IMR-90 (cell line): Measurements from ENCODE around the gene APOL2. TPM values are rescaled to one million over a fixed set of nuclear protein-coding genes. Genes with fewer than 3 reads are reported as not detected.

Experiments used
- ATAC-seq: fragments of 200-7000 bp; cut with Tn5 transposase; 2 replicates; pipeline ENCODE4 v1.9.1; 2020; ENCODE audit warnings: low read depth, mild to moderate bottlenecking, moderate library complexity
- BruUV-seq: library from RNA; stranded (reverse); fragments of 400-500 nt; replicated peaks from 2 replicates; lab custom pipeline; 2021; lab: Mats Ljungman, UMichigan
- CTCF ChIA-PET: fragments of 300-600 bp; formaldehyde crosslinking; extraction: SDS; loops from one replicate; lab custom pipeline; 2021; ENCODE audit warnings: antibody characterized with exemption; lab: Yijun Ruan, JAX
- POLR2A ChIA-PET: fragments of 300-600 bp; sonication (Branson Sonifier 250); formaldehyde crosslinking; loops from one replicate; lab custom pipeline; 2022; ENCODE audit warnings: antibody characterized with exemption; ENCODE audit not compliant: unreplicated experiment; lab: Charles Lee
- DNase-seq: peaks from one replicate; pipeline ENCODE4 v3.0.0; 2013
- H2AFZ ChIP-seq: replicated peaks from 2 replicates; pipeline ENCODE3; 2013; ENCODE audit warnings: low read length, mild to moderate bottlenecking; ENCODE audit not compliant: poor library complexity
- H2AK5ac ChIP-seq: 2 replicates; pipeline ENCODE4 v1.6.1; 2013; ENCODE audit warnings: low read depth, low read length, inconsistent platforms
- H2AK9ac ChIP-seq: replicated peaks from 2 replicates; pipeline ENCODE3; 2013; ENCODE audit warnings: mild to moderate bottlenecking, low read depth, low read length, moderate library complexity; ENCODE audit not compliant: poor library complexity
- H2BK120ac ChIP-seq: 2 replicates; pipeline ENCODE4 v1.6.1; 2013; ENCODE audit warnings: low read depth, low read length, inconsistent platforms
- H2BK15ac ChIP-seq: 3 replicates; pipeline ENCODE4 v1.6.1; 2013; ENCODE audit warnings: low read depth, low read length, inconsistent platforms
- H2BK20ac ChIP-seq: 2 replicates; pipeline ENCODE4 v1.6.1; 2013; ENCODE audit warnings: low read depth, mild to moderate bottlenecking, inconsistent platforms, low read length, moderate library complexity
- H2BK5ac ChIP-seq: 2 replicates; pipeline ENCODE4 v1.6.1; 2013; ENCODE audit warnings: mild to moderate bottlenecking, low read depth, low read length, inconsistent platforms; ENCODE audit not compliant: poor library complexity, severe bottlenecking
- H3K14ac ChIP-seq: replicated peaks from 2 replicates; pipeline ENCODE4 v1.6.1; 2013; ENCODE audit warnings: low read depth, low read length, inconsistent platforms
- H3K18ac ChIP-seq: 2 replicates; pipeline ENCODE4 v1.6.1; 2013; ENCODE audit warnings: low read depth, low read length, control low read depth
- H3K23ac ChIP-seq: 2 replicates; pipeline ENCODE4 v1.6.1; 2013; ENCODE audit warnings: low read depth, low read length, inconsistent platforms
- H3K27ac ChIP-seq: 2 replicates; pipeline ENCODE4 v1.5.1; 2013; ENCODE audit warnings: mild to moderate bottlenecking, control low read depth, low read length; ENCODE audit not compliant: insufficient read depth
- H3K27me3 ChIP-seq: 2 replicates; pipeline ENCODE4 v1.6.1; 2013; ENCODE audit warnings: low read length; ENCODE audit not compliant: control insufficient read depth, insufficient read depth
- H3K36me3 ChIP-seq: 2 replicates; pipeline ENCODE4 v1.6.1; 2013; ENCODE audit warnings: low read length, mixed read lengths; ENCODE audit not compliant: control insufficient read depth, insufficient read depth
- H3K4ac ChIP-seq: 2 replicates; pipeline ENCODE4 v1.6.1; 2013; ENCODE audit warnings: low read depth, low read length, inconsistent platforms
- H3K4me1 ChIP-seq: 2 replicates; pipeline ENCODE4 v1.6.1; 2013; ENCODE audit warnings: low read length, mixed read lengths; ENCODE audit not compliant: control insufficient read depth, insufficient read depth
- H3K4me2 ChIP-seq: 2 replicates; pipeline ENCODE4 v1.6.1; 2013; ENCODE audit warnings: low read depth, mild to moderate bottlenecking, control low read depth, low read length, moderate library complexity
- H3K4me3 ChIP-seq: 2 replicates; pipeline ENCODE4 v1.5.1; 2013; ENCODE audit warnings: low read depth, mild to moderate bottlenecking, control low read depth, low read length, moderate library complexity; ENCODE audit not compliant: insufficient read depth
- H3K56ac ChIP-seq: 2 replicates; pipeline ENCODE4 v1.6.1; 2013; ENCODE audit warnings: low read length, inconsistent platforms; ENCODE audit not compliant: insufficient read depth; ENCODE audit errors: extremely low read depth
- H3K79me1 ChIP-seq, 2 experiments: 2 replicates each; pipeline ENCODE4 v1.6.1; 2013; ENCODE audit warnings: low read length in 2 of 2, inconsistent platforms in 1 of 2, low read depth in 1 of 2
- H3K9ac ChIP-seq: 2 replicates; pipeline ENCODE4 v1.6.1; 2013; ENCODE audit warnings: low read depth, low read length, control low read depth
- H3K9me1 ChIP-seq: 2 replicates; pipeline ENCODE4 v1.6.1; 2013; ENCODE audit warnings: low read length, inconsistent platforms; ENCODE audit not compliant: insufficient read depth
- H3K9me3 ChIP-seq: 2 replicates; pipeline ENCODE4 v1.6.1; 2013; ENCODE audit warnings: low read length; ENCODE audit not compliant: control insufficient read depth, insufficient read depth
- H4K20me1 ChIP-seq: 2 replicates; pipeline ENCODE4 v1.6.1; 2013; ENCODE audit warnings: low read length, inconsistent platforms; ENCODE audit not compliant: insufficient read depth
- H4K5ac ChIP-seq: 2 replicates; pipeline ENCODE4 v1.6.1; 2013; ENCODE audit warnings: mild to moderate bottlenecking, low read depth, low read length, control low read depth
- H4K8ac ChIP-seq, 2 experiments: 2 replicates each; pipeline ENCODE4 v1.6.1; 2013; ENCODE audit warnings: low read depth in 2 of 2, low read length in 2 of 2, control low read depth in 1 of 2, inconsistent platforms in 1 of 2
- H4K91ac ChIP-seq: 2 replicates; pipeline ENCODE4 v1.6.1; 2013; ENCODE audit warnings: low read depth, low read length, inconsistent platforms; ENCODE audit not compliant: insufficient read depth
- FOS ChIP-seq: fragments of 150-350 bp; IDR thresholded peaks from 2 replicates; pipeline ENCODE4 v1.6.1; 2016; ENCODE audit warnings: low read depth, low read length
- MAFK ChIP-seq: IDR thresholded peaks from 2 replicates; pipeline ENCODE4 v1.6.1; 2012; ENCODE audit warnings: low read depth, low read length, improper control_type of control experiment
- MAZ ChIP-seq: IDR thresholded peaks from 2 replicates; pipeline ENCODE4 v1.6.1; 2012; ENCODE audit warnings: low read depth, mild to moderate bottlenecking, low read length, improper control_type of control experiment, moderate library complexity, borderline replicate concordance
- MXI1 ChIP-seq: IDR thresholded peaks from 2 replicates; pipeline ENCODE4 v1.6.1; 2012; ENCODE audit warnings: low read depth, mild to moderate bottlenecking, low read length, moderate library complexity, borderline replicate concordance
- POLR2A ChIP-seq: IDR thresholded peaks from 2 replicates; pipeline ENCODE4 v1.6.1; 2012; ENCODE audit warnings: mild to moderate bottlenecking, low read depth, low read length
- RAD21 ChIP-seq: IDR thresholded peaks from 2 replicates; pipeline ENCODE4 v1.6.1; 2012; ENCODE audit warnings: low read length, improper control_type of control experiment
- RCOR1 ChIP-seq: IDR thresholded peaks from 2 replicates; pipeline ENCODE4 v1.6.1; 2012; ENCODE audit warnings: mild to moderate bottlenecking, low read length, improper control_type of control experiment; ENCODE audit not compliant: insufficient replicate concordance
- RFX5 ChIP-seq: IDR thresholded peaks from 2 replicates; pipeline ENCODE4 v1.8.0; 2012; ENCODE audit warnings: low read depth, mild to moderate bottlenecking, low read length, moderate library complexity
- WGBS, 2 experiments: methylation state at CpG; one replicate each; pipeline versions ENCODE4 v1.1.5 to v1.1.7; 2013; ENCODE audit warnings: missing lambda C conversion rate in 2 of 2; ENCODE audit not compliant: insufficient read length in 1 of 2; ENCODE audit errors: extremely low coverage in 2 of 2; 5-methylcytosine and 5-hydroxymethylcytosine counted together
- dilution Hi-C: fragments of 300-500 bp; cut with HindIII; formaldehyde crosslinking; loops from one replicate; pipeline ENCODE4 v1.14.3; 2018; ENCODE audit warnings: low sequenced_read_pairs; ENCODE audit not compliant: unreplicated experiment
- in situ Hi-C: fragments of 300-500 bp; cut with MboI; formaldehyde crosslinking; loops from 3 replicates; pipeline ENCODE4 v1.14.3; 2019; ENCODE audit warnings: low sequenced_read_pairs, inconsistent platforms, mixed read lengths
- intact Hi-C: fragments of 100-400 bp; cut with micrococcal nuclease; formaldehyde crosslinking; loops from 2 replicates; pipeline ENCODE4 v1.10.0; 2022
- polyA plus RNA-seq, 3 experiments: library from polyadenylated mRNA; depleted of rRNA; stranded (reverse); fragments of >200 nt; gene quantifications; 2 replicates each; pipeline ENCODE4 v1.2.3, GENCODE V29; 2012; ENCODE audit warnings: low replicate concordance in 1 of 3
- total RNA-seq: library from RNA; depleted of rRNA; stranded (reverse); fragments of >200 nt; gene quantifications from 2 replicates; pipeline ENCODE4 v1.2.3, GENCODE V29; 2012

APOL2 gene
- total and polyA plus RNA-seq, 2 of the 4 experiments (the other 2 are of a cell fraction): 13.1 to 57.5 TPM

GRCh38 chr22:36257308-36257707, 18.0 kb upstream of the APOL2 start:
- intact Hi-C loops: no loop called here
- Histone ChIP-seq H3K4me3 (no peak overlapping the region), H3K4ac (no peak overlapping the region), H4K20me1 (no peaks in the 10 kb centered on the region), H3K18ac (no peak overlapping the region), H3K14ac (no peak overlapping the region), H2BK15ac (no peak overlapping the region), H3K27ac (no peak overlapping the region), H2BK20ac (no peak overlapping the region), H2AFZ (no peak overlapping the region), H3K9ac (no peak overlapping the region), H3K9me1 (peaks cover 3% of the 10 kb centered on the region; the same call in 1 of the 2 replicates), H4K8ac (no peak overlapping the region), H3K79me1 (no peaks in the 10 kb centered on the region), H4K91ac (no peak overlapping the region), H3K9me3 (no peaks in the 10 kb centered on the region), H2AK9ac (no peak overlapping the region), H3K4me1 (peaks cover 7% of the 10 kb centered on the region; the same call in 1 of the 2 replicates), H3K36me3 (no peaks in the 10 kb centered on the region), H3K27me3 (no peaks in the 10 kb centered on the region), H3K23ac (no peak overlapping the region), H2AK5ac (no peak overlapping the region), H2BK5ac (no peak overlapping the region), H3K56ac (no peak overlapping the region), H4K5ac (no peak overlapping the region), H3K4me2 (no peak overlapping the region), H2BK120ac (no peak overlapping the region)
- no TSS peak for BruUV-seq
- ChIA-PET POLR2A (no interaction called here), CTCF (no interaction called here)
- TF ChIP-seq FOS (no peak), MXI1 (no peak), RCOR1 (no peak), RFX5 (no peak), POLR2A (no peak), MAZ (no peak), MAFK (no peak), RAD21 (no peak)
- in situ Hi-C loops: no loop called here
- DNase-seq (no peak), ATAC-seq (no peak)
- WGBS, 2 experiments: 80% methylated on average over 2 of the region's 8 CpGs; no CpG with 5 or more reads in 1 of the 2 experiments
- dilution Hi-C loops: no loop called here
